Inferior parietal cortex (tissue), 1 donor: Measurements from ENCODE around the gene ZNF75A.
"Not testable (repeated sequence)": the region's sequence is repeated elsewhere in the genome, so short reads cannot be mapped to it uniquely, and the experiment has no call there.

Source experiments
- DNase-seq: peaks from one replicate; pipeline ENCODE4 v3.0.0-alpha.2; 2016; ENCODE audit errors: extremely low spot score

The ZNF75A gene

GRCh38 chr16:3305109-3306068 lies at the start of gene ZNF75A, which contains the start of gene TIGD7:
Gene ZNF75A, plus strand, starts transcription at chr16:3305497. Its CDS starts 2,932 bp downstream, at chr16:3308429.
Gene TIGD7, minus strand, starts transcription at chr16:3305430. Its CDS starts 4,816 bp downstream, at chr16:3300614.
- DNase-seq, result peak; percentile 92

- no peak for DNase-seq
Observed at GRCh38 chr16:3256146-3256865, 49.0 kb upstream of the ZNF75A start, which contains the start of gene MEFV. Gene MEFV, minus strand, starts transcription at chr16:3256633. Its CDS starts 46 bp downstream, at chr16:3256587.

- no peak for DNase-seq
Observed at GRCh38 chr16:3256866-3257465, 48.3 kb upstream of the ZNF75A start.

- no peak for DNase-seq
Observed at GRCh38 chr16:3259836-3260235, 45.5 kb upstream of the ZNF75A start.

GRCh38 chr16:3262517-3262916 lies 42.8 kb upstream of the ZNF75A start:
- no peak for DNase-seq

GRCh38 chr16:3264137-3265036 lies 40.9 kb upstream of the ZNF75A start:
- DNase-seq, result peak; percentile 98

- peak; percentile 32 for DNase-seq
Observed at GRCh38 chr16:3266873-3267537, 38.3 kb upstream of the ZNF75A start.

- DNase-seq, result no peak
Observed at GRCh38 chr16:3268294-3268693, 37.0 kb upstream of the ZNF75A start.

GRCh38 chr16:3270718-3271117 lies 34.6 kb upstream of the ZNF75A start:
- DNase-seq, result not testable (repeated sequence)

- not testable (repeated sequence) for DNase-seq
Observed at GRCh38 chr16:3271281-3271680, 34.0 kb upstream of the ZNF75A start.

- no peak for DNase-seq
Observed at GRCh38 chr16:3274490-3274889, 30.8 kb upstream of the ZNF75A start.

GRCh38 chr16:3274947-3275346 lies 30.4 kb upstream of the ZNF75A start:
- DNase-seq, result no peak

GRCh38 chr16:3276679-3277078 lies 28.6 kb upstream of the ZNF75A start:
- DNase-seq, result no peak

GRCh38 chr16:3281222-3281820 lies 24.0 kb upstream of the ZNF75A start:
- no peak for DNase-seq

GRCh38 chr16:3282103-3282729 lies 23.1 kb upstream of the ZNF75A start:
- no peak for DNase-seq

- DNase-seq, result peak; percentile 98
Observed at GRCh38 chr16:3282730-3283542, 22.4 kb upstream of the ZNF75A start, which contains the start of gene ZNF263. Gene ZNF263, plus strand, starts transcription at chr16:3283491. Its CDS starts 328 bp downstream, at chr16:3283819.

GRCh38 chr16:3283543-3284447 lies 21.5 kb upstream of the ZNF75A start:
- no peak for DNase-seq
